Endodermal cell (in vitro differentiated cells): ENCODE measurements around the gene AGXT. TPM values are rescaled to one million over a fixed set of nuclear protein-coding genes. Genes with fewer than 3 reads are reported as not detected.
"Not testable (repeated sequence)": the region's sequence is repeated elsewhere in the genome, so short reads cannot be mapped to it uniquely, and the experiment has no call there.

Experiments
- DNase-seq: peaks from one replicate; pipeline ENCODE4 v3.0.0-alpha.2; 2017
- H3K27ac ChIP-seq: 2 replicates; pipeline ENCODE4 v1.5.1; 2013; ENCODE audit warnings: mild to moderate bottlenecking, low read depth, low read length, moderate library complexity
- H3K27me3 ChIP-seq: 2 replicates; pipeline ENCODE4 v1.6.1; 2013; ENCODE audit warnings: mild to moderate bottlenecking, low read length, moderate library complexity; ENCODE audit not compliant: insufficient read depth, control insufficient read depth, poor library complexity, severe bottlenecking
- H3K36me3 ChIP-seq: 2 replicates; pipeline ENCODE4 v1.7.0; 2013; ENCODE audit warnings: mild to moderate bottlenecking, low read length, moderate library complexity; ENCODE audit not compliant: control insufficient read depth, insufficient read depth
- H3K4me1 ChIP-seq: one replicate; pipeline ENCODE4 v1.7.0; 2013; ENCODE audit warnings: low read length; ENCODE audit not compliant: control insufficient read depth, insufficient read depth
- H3K4me3 ChIP-seq: 2 replicates; pipeline ENCODE4 v1.5.1; 2013; ENCODE audit warnings: mild to moderate bottlenecking, low read length, moderate library complexity
- H3K9ac ChIP-seq: 2 replicates; pipeline ENCODE4 v1.6.1; 2013; ENCODE audit warnings: mild to moderate bottlenecking, low read length, moderate library complexity; ENCODE audit not compliant: poor library complexity, severe bottlenecking; ENCODE audit errors: extremely low read depth
- H3K9me3 ChIP-seq: 2 replicates; pipeline ENCODE4 v1.6.1; 2013; ENCODE audit warnings: mild to moderate bottlenecking, low read length, moderate library complexity; ENCODE audit not compliant: control insufficient read depth
- H3K27ac Mint-ChIP-seq: 2 replicates; pipeline ENCODE4 v1.8.0; 2020; ENCODE audit warnings: mixed read lengths
- H3K27me3 Mint-ChIP-seq: 2 replicates; pipeline ENCODE4 v1.8.0; 2021; ENCODE audit warnings: mild to moderate bottlenecking, mixed read lengths; ENCODE audit not compliant: insufficient read depth
- H3K36me3 Mint-ChIP-seq: 2 replicates; pipeline ENCODE4 v1.8.0; 2020; ENCODE audit warnings: low read depth, mixed read lengths
- H3K4me1 Mint-ChIP-seq: 2 replicates; pipeline ENCODE4 v1.8.0; 2020; ENCODE audit warnings: mixed read lengths
- H3K4me3 Mint-ChIP-seq: 2 replicates; pipeline ENCODE4 v1.8.0; 2020; ENCODE audit warnings: mild to moderate bottlenecking, moderate library complexity, mixed read lengths
- H3K9me3 Mint-ChIP-seq: 2 replicates; pipeline ENCODE4 v1.8.0; 2020; ENCODE audit warnings: mild to moderate bottlenecking, mixed read lengths
- CTCF ChIP-seq: fragments of 200-600 bp; sonication (generic); conservative IDR thresholded peaks from 2 replicates; pipeline ENCODE4 v1.5.0; 2021; ENCODE audit warnings: antibody characterized with exemption, mild to moderate bottlenecking
- WGBS, 2 experiments: methylation state at CpG; one replicate each; pipeline versions ENCODE4 v1.1.5 to v1.1.7; 2013; ENCODE audit warnings: missing lambda C conversion rate in 2 of 2, mixed read lengths in 1 of 2; ENCODE audit not compliant: insufficient coverage in 1 of 2, insufficient read length in 1 of 2; 5-methylcytosine and 5-hydroxymethylcytosine counted together
- total RNA-seq, 2 donors: library from RNA; stranded (reverse); fragmentation: NEBNext Ultra II Directional in 1 of 2; extraction: Animal tissue kit (Norgen Biotek cat#: 25700) in 1 of 2; gene quantifications; 2 replicates in 1 of 2; 3 replicates in 1 of 2; pipeline ENCODE4 v1.2.1, GENCODE V29; 2021

Gene AGXT
- total RNA-seq, 2 donors from 2014 or later: 0.31 TPM; not detected in 1

GRCh38 chr2:240837621-240838020 is 31.0 kb upstream of the AGXT start:
- Mint-ChIP-seq H3K36me3 (no peaks in the 10 kb centered on the region), H3K27me3 (peaks cover 21% of the 10 kb centered on the region), H3K9me3 (no peaks in the 10 kb centered on the region), H3K4me1 (no peaks in the 10 kb centered on the region), H3K4me3 (no peak overlapping the region), H3K27ac (no peak overlapping the region)
- no peak for TF ChIP-seq CTCF
- Histone ChIP-seq H3K4me1 (no peaks in the 10 kb centered on the region), H3K27me3 (peaks cover 12% of the 10 kb centered on the region), H3K9me3 (no peaks in the 10 kb centered on the region), H3K27ac (no peak overlapping the region), H3K9ac (no peak overlapping the region), H3K36me3 (no peaks in the 10 kb centered on the region), H3K4me3 (no peak overlapping the region)
- WGBS, 2 experiments: 85% methylated on average over 4 of the region's 4 CpGs; no CpG with 5 or more reads in 1 of the 2 experiments
- DNase-seq: no peak

GRCh38 chr2:240839152-240840143 is 29.2 kb upstream of the AGXT start:
- Histone ChIP-seq H3K4me1 (no peaks in the 10 kb centered on the region), H3K36me3 (no peaks in the 10 kb centered on the region), H3K27me3 (peaks cover 4% of the 10 kb centered on the region), H3K27ac (no peak overlapping the region), H3K4me3 (no peak overlapping the region), H3K9me3 (no peaks in the 10 kb centered on the region), H3K9ac (no peak overlapping the region)
- Mint-ChIP-seq H3K36me3 (no peaks in the 10 kb centered on the region), H3K27ac (no peak overlapping the region), H3K4me3 (no peak overlapping the region), H3K9me3 (no peaks in the 10 kb centered on the region), H3K27me3 (peaks cover 10% of the 10 kb centered on the region), H3K4me1 (no peaks in the 10 kb centered on the region)
- peak; percentile 42 for DNase-seq
- no peak for TF ChIP-seq CTCF
- whole genome bisulfite sequencing, 2 experiments: 91 to 96% methylated on average over 20 to 28 of the region's 28 CpGs

- peaks cover 4% of the 10 kb centered on the region for H3K27me3 Mint-ChIP-seq
- no peaks in the 10 kb centered on the region for H3K4me1 ChIP-seq
- peaks cover 4% of the 10 kb centered on the region for H3K27me3 ChIP-seq
- no peaks in the 10 kb centered on the region for H3K36me3 ChIP-seq
- TF ChIP-seq CTCF: peak; percentile 80
- H3K27ac Mint-ChIP-seq: no peak overlapping the region
- no peaks in the 10 kb centered on the region for H3K36me3 Mint-ChIP-seq
- no peak overlapping the region for H3K4me3 Mint-ChIP-seq
- no peaks in the 10 kb centered on the region for H3K4me1 Mint-ChIP-seq
- WGBS, 2 experiments: 65 to 72% methylated on average over 5 to 9 of the region's 9 CpGs
- H3K27ac ChIP-seq: no peak overlapping the region
- H3K9ac ChIP-seq: no peak overlapping the region
- peak; percentile 91 for DNase-seq
- H3K9me3 ChIP-seq: peaks cover 4% of the 10 kb centered on the region
- no peak overlapping the region for H3K4me3 ChIP-seq
- H3K9me3 Mint-ChIP-seq: peaks cover 6% of the 10 kb centered on the region
Measured at GRCh38 chr2:240840435-240841060, 28.1 kb upstream of the AGXT start.

- H3K9me3 Mint-ChIP-seq: peaks cover 11% of the 10 kb centered on the region
- H3K4me1 ChIP-seq, H3K4me3 ChIP-seq, H3K9me3 ChIP-seq, H3K4me3 Mint-ChIP-seq, H3K27me3 ChIP-seq, H3K27me3 Mint-ChIP-seq, H3K4me1 Mint-ChIP-seq, H3K27ac Mint-ChIP-seq, H3K36me3 ChIP-seq, DNase-seq, H3K9ac ChIP-seq, H3K27ac ChIP-seq, H3K36me3 Mint-ChIP-seq: not testable (repeated sequence)
- WGBS, 2 experiments: 87% methylated on average over 2 of the region's 2 CpGs; no CpG with 5 or more reads in 1 of the 2 experiments
Measured at GRCh38 chr2:240846309-240846708, 22.3 kb upstream of the AGXT start.
